Endometrial microvascular endothelial cells (primary cell): Measurements from ENCODE around the gene RYR3. TPM values are rescaled to one million over a fixed set of nuclear protein-coding genes. Genes with fewer than 3 reads are reported as not detected.

Source experiments
- total RNA-seq: library from RNA; depleted of rRNA; stranded (reverse); fragments of >200 nt; gene quantifications from one replicate; pipeline ENCODE4 v1.2.3, GENCODE V29; 2015; ENCODE audit errors: inconsistent ontology term

Gene RYR3
- total RNA-seq, 1 donor from 2014 or later = not detected

Other genes starting within 250 kb of the RYR3 start
- 0.65 TPM for gene FMN1, start 116.3 kb upstream of the RYR3 start, total RNA-seq